Transverse colon (tissue), 3 donors: Measurements from ENCODE around the gene PRIMPOL.

Experiments
- CTCF ChIP-seq, 5 experiments: fragments of 200-600 bp in 3 of 5; fragments of 450-650 bp in 2 of 5; sonication (generic) in 3 of 5; IDR thresholded peaks; 1 replicate in 2 of 5; 2 replicates in 3 of 5; pipeline ENCODE4 v1.5.1; 2016 to 2017; ENCODE audit warnings: antibody characterized with exemption in 5 of 5, inconsistent platforms in 3 of 5, mild to moderate bottlenecking in 2 of 5, moderate library complexity in 1 of 5
- EP300 ChIP-seq: sonication (generic); formaldehyde crosslinking; IDR thresholded peaks from one replicate; pipeline ENCODE4 v1.6.1; 2017; ENCODE audit warnings: antibody characterized with exemption, low read depth
- POLR2A ChIP-seq: fragments of 450-650 bp; IDR thresholded peaks from one replicate; pipeline ENCODE4 v1.6.1; 2016; ENCODE audit warnings: antibody characterized with exemption, mild to moderate bottlenecking, moderate library complexity

GRCh38 chr4:184688447-184688846, 38.9 kb downstream of the PRIMPOL start:
- no peak for TF ChIP-seq CTCF (IDR thresholded peaks at IDR 0.05)
- no peak for TF ChIP-seq EP300
- TF ChIP-seq POLR2A = no peak
